SH-SY5Y (cell line): ENCODE measurements around the gene DCP1A.

Experiments used
- GATA2 ChIP-seq: IDR thresholded peaks from 2 replicates; pipeline ENCODE4 v1.6.1; 2011; ENCODE audit warnings: mild to moderate bottlenecking, low read depth, low read length
- GATA3 ChIP-seq: IDR thresholded peaks from 2 replicates; pipeline ENCODE4 v1.6.1; 2011; ENCODE audit warnings: low read depth, mild to moderate bottlenecking, low read length, moderate library complexity

DNA sequence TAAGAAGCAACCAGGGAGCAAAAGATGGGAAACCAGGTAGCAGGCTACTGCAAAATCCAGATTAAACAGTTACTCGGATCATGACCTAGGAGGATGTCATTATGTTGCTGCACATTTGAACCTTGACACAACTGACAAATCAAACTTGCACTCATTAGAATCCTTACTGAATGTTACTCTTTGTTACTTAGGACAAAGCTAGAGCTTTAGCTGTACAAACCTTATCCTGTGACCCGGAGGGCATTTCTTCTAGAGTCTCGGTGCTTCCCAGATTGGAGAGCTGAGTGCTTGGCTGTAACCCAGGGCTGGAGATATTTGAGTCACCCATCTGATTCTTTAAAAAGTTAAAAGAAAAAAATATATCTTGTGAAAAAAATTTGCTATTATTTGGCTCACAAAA is 43.4 kb downstream of the DCP1A start:
- no peak for TF ChIP-seq GATA3
- TF ChIP-seq GATA2: no peak
